ENCODE results near the gene SLC26A8. TPM values are rescaled to one million over a fixed set of nuclear protein-coding genes. Genes with fewer than 3 reads are reported as not detected.
A peak's percentile ranks its signal among the peaks of the same experiment; 100 is the strongest.

SLC26A8 gene
- total and polyA plus RNA-seq, 2 of the 13 experiments (the other 11 are each of a cell fraction or from before 2014, with no cell fraction given): 0.46 TPM; not detected in 1

DNA sequence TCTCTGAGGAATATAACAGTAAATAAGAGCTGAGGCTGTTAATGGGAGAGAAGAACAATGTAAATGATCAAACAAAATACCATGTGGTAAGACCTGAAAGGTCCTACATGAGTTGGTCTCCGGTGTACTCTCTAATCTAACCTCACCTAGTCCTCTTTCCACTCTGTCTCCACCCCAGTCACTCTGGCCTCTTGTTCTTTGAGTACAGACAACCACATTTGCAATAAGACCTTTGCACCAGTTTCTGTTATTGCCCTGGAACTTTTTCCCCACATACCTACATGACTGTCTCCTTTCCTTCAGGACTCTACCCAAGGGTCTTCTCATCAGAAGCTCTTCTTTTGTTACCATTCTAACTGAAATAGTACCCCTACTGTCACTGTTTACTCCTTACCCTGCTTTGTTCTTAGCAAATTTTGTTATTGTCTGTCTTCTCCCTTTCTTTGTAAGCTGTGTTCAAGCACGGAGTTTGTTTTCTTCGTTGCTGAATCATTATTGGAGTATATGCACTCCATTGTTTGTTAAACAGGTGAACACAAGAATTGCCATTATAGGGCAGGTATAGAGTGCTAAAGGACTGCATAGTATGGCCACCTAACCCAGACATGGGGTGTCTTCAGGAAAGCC lies 40.4 kb upstream of the SLC26A8 start (continued):
- TF ChIP-seq, protein P1, sequence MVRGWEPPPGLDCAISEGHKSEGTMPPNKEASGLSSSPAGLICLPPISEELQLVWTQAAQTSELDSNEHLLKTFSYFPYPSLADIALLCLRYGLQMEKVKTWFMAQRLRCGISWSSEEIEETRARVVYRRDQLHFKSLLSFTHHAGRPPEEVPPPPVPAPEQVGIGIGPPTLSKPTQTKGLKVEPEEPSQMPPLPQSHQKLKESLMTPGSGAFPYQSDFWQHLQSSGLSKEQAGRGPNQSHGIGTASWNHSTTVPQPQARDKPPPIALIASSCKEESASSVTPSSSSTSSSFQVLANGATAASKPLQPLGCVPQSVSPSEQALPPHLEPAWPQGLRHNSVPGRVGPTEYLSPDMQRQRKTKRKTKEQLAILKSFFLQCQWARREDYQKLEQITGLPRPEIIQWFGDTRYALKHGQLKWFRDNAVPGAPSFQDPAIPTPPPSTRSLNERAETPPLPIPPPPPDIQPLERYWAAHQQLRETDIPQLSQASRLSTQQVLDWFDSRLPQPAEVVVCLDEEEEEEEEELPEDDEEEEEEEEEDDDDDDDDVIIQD (CRISPR knock-in tag; IDR thresholded peaks at IDR 0.05; ENCODE audit: low read depth): peak; percentile 90
- TF ChIP-seq HDAC2 (CRISPR knock-in tag; IDR thresholded peaks at IDR 0.05): peak; percentile 63
- no peak for TF ChIP-seq ZNF850 (CRISPR knock-in tag; conservative IDR thresholded peaks at IDR 0.05)
- TF ChIP-seq AKAP8 (CRISPR knock-in tag; IDR thresholded peaks at IDR 0.05): no peak
- TF ChIP-seq PPARG (CRISPR knock-in tag; conservative IDR thresholded peaks at IDR 0.05): peak; percentile 99
- TF ChIP-seq, protein P2, sequence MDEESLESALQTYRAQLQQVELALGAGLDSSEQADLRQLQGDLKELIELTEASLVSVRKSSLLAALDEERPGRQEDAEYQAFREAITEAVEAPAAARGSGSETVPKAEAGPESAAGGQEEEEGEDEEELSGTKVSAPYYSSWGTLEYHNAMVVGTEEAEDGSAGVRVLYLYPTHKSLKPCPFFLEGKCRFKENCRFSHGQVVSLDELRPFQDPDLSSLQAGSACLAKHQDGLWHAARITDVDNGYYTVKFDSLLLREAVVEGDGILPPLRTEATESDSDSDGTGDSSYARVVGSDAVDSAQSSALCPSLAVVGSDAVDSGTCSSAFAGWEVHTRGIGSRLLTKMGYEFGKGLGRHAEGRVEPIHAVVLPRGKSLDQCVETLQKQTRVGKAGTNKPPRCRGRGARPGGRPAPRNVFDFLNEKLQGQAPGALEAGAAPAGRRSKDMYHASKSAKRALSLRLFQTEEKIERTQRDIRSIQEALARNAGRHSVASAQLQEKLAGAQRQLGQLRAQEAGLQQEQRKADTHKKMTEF (CRISPR knock-in tag; IDR thresholded peaks at IDR 0.05): peak; percentile 66
- TF ChIP-seq NFIB (CRISPR knock-in tag; IDR thresholded peaks at IDR 0.05; ENCODE audit: borderline replicate concordance): no peak
- TF ChIP-seq, protein P3, sequence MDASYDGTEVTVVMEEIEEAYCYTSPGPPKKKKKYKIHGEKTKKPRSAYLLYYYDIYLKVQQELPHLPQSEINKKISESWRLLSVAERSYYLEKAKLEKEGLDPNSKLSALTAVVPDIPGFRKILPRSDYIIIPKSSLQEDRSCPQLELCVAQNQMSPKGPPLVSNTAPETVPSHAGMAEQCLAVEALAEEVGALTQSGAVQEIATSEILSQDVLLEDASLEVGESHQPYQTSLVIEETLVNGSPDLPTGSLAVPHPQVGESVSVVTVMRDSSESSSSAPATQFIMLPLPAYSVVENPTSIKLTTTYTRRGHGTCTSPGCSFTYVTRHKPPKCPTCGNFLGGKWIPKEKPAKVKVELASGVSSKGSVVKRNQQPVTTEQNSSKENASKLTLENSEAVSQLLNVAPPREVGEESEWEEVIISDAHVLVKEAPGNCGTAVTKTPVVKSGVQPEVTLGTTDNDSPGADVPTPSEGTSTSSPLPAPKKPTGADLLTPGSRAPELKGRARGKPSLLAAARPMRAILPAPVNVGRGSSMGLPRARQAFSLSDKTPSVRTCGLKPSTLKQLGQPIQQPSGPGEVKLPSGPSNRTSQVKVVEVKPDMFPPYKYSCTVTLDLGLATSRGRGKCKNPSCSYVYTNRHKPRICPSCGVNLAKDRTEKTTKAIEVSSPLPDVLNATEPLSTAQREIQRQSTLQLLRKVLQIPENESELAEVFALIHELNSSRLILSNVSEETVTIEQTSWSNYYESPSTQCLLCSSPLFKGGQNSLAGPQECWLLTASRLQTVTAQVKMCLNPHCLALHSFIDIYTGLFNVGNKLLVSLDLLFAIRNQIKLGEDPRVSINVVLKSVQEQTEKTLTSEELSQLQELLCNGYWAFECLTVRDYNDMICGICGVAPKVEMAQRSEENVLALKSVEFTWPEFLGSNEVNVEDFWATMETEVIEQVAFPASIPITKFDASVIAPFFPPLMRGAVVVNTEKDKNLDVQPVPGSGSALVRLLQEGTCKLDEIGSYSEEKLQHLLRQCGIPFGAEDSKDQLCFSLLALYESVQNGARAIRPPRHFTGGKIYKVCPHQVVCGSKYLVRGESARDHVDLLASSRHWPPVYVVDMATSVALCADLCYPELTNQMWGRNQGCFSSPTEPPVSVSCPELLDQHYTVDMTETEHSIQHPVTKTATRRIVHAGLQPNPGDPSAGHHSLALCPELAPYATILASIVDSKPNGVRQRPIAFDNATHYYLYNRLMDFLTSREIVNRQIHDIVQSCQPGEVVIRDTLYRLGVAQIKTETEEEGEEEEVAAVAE (CRISPR knock-in tag; IDR thresholded peaks at IDR 0.05; ENCODE audit: borderline replicate concordance): 0 out of 2 replicates have a peak, but pooled peaks have one; percentile 27
- 0 out of 2 replicates have a peak, but pooled peaks have one; percentile 60 for TF ChIP-seq HMG20B (CRISPR knock-in tag; conservative IDR thresholded peaks at IDR 0.05)
- TF ChIP-seq, protein P4, sequence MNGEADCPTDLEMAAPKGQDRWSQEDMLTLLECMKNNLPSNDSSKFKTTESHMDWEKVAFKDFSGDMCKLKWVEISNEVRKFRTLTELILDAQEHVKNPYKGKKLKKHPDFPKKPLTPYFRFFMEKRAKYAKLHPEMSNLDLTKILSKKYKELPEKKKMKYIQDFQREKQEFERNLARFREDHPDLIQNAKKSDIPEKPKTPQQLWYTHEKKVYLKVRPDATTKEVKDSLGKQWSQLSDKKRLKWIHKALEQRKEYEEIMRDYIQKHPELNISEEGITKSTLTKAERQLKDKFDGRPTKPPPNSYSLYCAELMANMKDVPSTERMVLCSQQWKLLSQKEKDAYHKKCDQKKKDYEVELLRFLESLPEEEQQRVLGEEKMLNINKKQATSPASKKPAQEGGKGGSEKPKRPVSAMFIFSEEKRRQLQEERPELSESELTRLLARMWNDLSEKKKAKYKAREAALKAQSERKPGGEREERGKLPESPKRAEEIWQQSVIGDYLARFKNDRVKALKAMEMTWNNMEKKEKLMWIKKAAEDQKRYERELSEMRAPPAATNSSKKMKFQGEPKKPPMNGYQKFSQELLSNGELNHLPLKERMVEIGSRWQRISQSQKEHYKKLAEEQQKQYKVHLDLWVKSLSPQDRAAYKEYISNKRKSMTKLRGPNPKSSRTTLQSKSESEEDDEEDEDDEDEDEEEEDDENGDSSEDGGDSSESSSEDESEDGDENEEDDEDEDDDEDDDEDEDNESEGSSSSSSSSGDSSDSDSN (CRISPR knock-in tag; IDR thresholded peaks at IDR 0.05): no peak
- TF ChIP-seq ZNF460 (CRISPR knock-in tag; IDR thresholded peaks at IDR 0.05; ENCODE audit: borderline replicate concordance): no peak
- TF ChIP-seq, protein P5, sequence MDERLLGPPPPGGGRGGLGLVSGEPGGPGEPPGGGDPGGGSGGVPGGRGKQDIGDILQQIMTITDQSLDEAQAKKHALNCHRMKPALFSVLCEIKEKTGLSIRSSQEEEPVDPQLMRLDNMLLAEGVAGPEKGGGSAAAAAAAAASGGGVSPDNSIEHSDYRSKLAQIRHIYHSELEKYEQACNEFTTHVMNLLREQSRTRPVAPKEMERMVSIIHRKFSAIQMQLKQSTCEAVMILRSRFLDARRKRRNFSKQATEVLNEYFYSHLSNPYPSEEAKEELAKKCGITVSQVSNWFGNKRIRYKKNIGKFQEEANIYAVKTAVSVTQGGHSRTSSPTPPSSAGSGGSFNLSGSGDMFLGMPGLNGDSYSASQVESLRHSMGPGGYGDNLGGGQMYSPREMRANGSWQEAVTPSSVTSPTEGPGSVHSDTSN (CRISPR knock-in tag; IDR thresholded peaks at IDR 0.05): no peak
- TF ChIP-seq ASH2L (IDR thresholded peaks at IDR 0.05; ENCODE audit: insufficient read length, low read depth, low read length): peak; percentile 98
- peak; percentile 96 for TF ChIP-seq RXRB (CRISPR knock-in tag; IDR thresholded peaks at IDR 0.05; ENCODE audit: borderline replicate concordance)
- TF ChIP-seq CBFB (CRISPR knock-in tag; IDR thresholded peaks at IDR 0.05): peak; percentile 58
- TF ChIP-seq, protein P6, sequence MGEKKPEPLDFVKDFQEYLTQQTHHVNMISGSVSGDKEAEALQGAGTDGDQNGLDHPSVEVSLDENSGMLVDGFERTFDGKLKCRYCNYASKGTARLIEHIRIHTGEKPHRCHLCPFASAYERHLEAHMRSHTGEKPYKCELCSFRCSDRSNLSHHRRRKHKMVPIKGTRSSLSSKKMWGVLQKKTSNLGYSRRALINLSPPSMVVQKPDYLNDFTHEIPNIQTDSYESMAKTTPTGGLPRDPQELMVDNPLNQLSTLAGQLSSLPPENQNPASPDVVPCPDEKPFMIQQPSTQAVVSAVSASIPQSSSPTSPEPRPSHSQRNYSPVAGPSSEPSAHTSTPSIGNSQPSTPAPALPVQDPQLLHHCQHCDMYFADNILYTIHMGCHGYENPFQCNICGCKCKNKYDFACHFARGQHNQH (CRISPR knock-in tag; IDR thresholded peaks at IDR 0.05): peak; percentile 73
- peak; percentile 72; the same call in 1 of the 2 replicates for TF ChIP-seq HMG20A (CRISPR knock-in tag; IDR thresholded peaks at IDR 0.05; ENCODE audit: borderline replicate concordance)
